Activated CD8-positive, alpha-beta memory T cell treated with anti-CD3 and anti-CD28 coated beads, Interleukin-2, amount 50 U/mL, for 24 hours (primary cell): ENCODE results near the gene MEIOSIN.
"Not testable (repeated sequence)": the region's sequence is repeated elsewhere in the genome, so short reads cannot be mapped to it uniquely, and the experiment has no call there.

Source experiments
- DNase-seq: peaks from one replicate; pipeline ENCODE4 v3.0.0-alpha.2; 2020; ENCODE audit errors: extremely low read depth

The MEIOSIN gene

DNA sequence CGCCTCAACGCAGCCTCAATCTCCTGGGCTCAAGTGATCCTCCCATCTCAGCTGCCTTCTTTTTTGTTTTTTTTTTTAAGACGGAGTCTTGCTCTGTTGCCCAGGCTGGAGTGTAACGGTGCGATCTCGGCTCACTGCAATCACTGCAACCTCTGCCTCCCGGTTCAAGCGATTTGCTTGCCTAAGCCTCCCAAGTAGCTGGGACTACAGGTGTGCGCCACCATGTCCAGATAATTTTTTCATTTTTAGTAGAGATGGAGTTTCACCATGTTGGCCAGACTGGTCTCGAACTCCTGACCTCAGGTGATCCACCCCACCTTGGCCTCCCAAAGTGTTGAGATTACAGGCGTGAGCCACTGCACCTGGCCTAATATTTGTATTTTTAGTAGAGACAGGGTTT lies 13.2 kb upstream of the MEIOSIN start:
- DNase-seq: not testable (repeated sequence)

GRCh38 chr19:45728683-45729082 lies 4.6 kb upstream of the MEIOSIN start:
- DNase-seq: not testable (repeated sequence)

DNA sequence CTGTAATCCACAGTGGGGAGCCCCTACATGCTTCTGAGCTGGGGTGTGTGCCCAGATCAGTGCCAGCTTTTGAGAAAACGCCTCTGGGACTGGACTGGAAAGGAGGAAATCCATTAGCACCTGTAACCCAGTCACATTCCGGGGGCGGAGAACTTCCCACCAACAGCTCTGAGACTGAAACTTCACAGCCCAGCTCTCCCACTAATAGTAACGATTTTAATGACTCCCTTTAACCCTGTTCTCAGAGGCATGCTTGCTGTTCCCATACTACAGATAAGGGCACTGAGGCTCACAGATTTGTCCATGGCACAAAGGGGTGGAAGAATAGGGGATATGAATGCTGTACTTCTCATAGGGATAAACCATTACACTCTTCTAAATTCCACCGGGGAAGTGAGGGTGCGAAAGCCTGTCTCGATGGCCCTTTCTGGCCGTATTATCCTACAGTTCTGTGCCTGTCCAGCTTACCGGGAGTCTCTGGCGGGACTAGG lies 3.4 kb upstream of the MEIOSIN start:
- no peak for DNase-seq

- DNase-seq: peak; percentile 89
These were observed 2.6 kb upstream of the MEIOSIN start, which contains the start of gene FBXO46 for GRCh38 chr19:45730368-45731288. TSS of gene FBXO46 (minus strand) at chr19:45730896. CDS start at chr19:45713495, 17,401 bp downstream.

- no peak for DNase-seq
These were observed 6.5 kb downstream of the MEIOSIN start for GRCh38 chr19:45739498-45740439.

DNA sequence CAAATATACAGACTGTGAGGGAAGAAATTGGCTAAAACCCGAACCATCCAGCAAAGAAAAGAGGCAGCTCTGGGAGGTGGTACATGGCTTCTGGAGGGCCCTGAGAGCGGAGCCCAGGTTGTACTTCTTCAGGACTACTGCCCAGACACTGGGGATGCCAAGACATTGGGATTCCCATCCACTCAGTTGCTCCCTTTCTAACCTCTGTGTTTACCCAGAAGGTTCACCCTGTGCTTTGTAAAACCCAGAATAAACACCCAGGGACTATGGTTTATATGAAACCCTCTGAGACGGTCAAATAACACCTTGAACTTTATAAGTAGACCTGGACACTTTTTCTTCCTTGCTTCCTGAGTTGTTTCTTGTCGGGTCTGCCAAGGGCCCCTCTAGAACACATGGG lies 9.7 kb downstream of the MEIOSIN start:
- no peak for DNase-seq

DNA sequence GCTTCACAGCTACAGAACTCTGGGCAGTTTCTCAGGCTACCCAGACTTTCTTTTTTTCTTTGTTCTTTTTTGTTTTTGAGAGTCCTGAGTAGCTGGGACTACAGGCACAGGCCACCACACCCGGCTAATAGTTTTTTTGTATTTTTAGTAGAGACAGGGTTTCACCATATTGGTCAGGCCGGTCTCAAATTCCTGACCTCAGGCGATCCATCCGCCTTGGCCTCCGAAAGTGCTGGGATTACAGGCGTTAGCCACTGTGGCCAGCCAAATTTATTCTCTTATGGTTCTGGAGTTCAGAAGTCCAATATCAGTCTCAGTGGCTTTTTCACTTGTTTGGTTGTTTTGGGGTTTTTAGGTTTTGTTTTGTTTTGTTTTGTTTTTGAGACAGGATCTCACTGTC lies 12.4 kb downstream of the MEIOSIN start:
- DNase-seq: no peak

GRCh38 chr19:45746866-45747265 lies 13.6 kb downstream of the MEIOSIN start:
- DNase-seq: no peak

DNA sequence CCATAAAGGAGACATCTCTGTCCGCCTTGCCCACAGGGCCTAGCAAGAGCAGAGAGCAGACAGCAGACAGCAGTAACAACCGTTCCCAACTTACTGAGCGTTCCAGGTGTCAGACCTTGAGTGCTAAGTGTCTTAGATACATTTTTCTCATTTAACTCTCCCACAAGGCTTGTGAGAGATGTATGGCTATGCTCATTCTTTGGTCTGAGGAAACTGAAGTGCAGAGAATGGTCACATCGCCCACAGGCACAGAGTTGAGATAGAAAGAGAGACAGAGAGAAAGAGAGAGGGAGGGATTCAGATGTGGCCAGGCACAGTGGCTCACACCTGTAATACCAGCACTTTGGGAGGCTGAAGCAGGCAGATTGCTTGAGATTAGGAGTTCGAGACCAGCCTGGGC lies 14.3 kb downstream of the MEIOSIN start:
- DNase-seq: no peak

- not testable (repeated sequence) for DNase-seq
These were observed 18.2 kb downstream of the MEIOSIN start for GRCh38 chr19:45751483-45751882.

- DNase-seq: no peak
These were observed 19.4 kb downstream of the MEIOSIN start for GRCh38 chr19:45752639-45753038.

DNA sequence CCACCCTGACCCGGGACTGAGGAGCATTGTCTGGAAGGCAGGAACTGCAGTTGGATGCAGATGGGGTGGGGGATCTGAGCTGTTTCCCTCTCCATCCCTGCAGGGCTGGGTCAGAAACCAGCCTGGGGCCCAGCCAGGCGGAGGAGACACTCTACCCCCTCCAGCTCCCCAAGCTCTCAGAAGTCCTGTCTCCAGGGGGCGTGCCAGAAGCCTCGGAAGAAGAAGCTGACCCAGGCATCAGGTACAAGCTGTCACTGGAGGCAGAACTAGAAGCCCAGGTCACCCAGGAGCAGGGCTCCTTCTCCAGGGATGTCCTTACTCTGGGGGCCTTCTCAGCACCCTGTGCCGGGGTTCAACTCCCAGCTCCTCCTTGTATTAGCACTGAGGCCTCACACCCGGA lies 20.3 kb downstream of the MEIOSIN start:
- no peak for DNase-seq

GRCh38 chr19:45754323-45754722 lies 21.1 kb downstream of the MEIOSIN start:
- DNase-seq: no peak

- no peak for DNase-seq
These were observed 24.5 kb downstream of the MEIOSIN start for GRCh38 chr19:45757695-45758094.

DNA sequence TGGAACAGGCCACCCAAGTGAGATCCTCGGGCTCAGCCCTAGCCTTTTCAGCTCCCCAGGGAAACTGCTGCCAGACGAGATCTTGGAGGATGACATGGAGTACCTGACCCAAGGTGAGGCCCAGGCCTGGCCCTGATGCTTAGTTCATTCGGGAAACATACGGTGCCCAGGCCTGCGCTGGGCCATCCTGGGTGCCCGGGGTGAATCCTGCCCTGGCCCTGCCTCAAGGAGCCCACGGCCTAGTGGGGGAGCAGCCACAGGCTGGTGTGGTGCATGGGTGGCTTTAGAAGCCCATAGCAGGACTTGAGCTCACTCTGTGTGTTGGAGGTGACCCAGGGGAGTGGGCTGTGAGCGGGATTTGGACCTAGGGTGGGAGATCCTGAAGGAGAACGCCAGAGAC lies 25.7 kb downstream of the MEIOSIN start:
- no peak for DNase-seq

DNA sequence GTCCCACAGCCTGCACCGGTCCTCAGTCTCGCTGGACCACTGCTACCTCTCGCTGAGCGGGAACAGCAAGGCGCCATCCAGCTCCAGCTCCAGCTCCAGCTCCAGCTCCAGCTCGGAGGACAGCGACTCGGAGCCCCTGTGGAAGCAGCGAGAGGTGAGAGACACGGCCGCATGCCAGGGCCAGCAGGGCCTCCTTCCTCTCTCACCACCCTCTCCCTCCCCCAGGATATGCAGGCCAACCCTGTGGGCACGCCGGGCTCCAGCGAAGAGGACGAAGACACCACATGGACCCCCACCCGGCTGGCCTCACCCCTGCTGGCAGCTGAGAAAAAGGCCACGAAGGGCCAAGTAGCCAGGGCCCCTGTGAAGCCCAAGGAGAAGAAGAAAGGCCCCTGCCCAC lies 28.5 kb downstream of the MEIOSIN start:
- DNase-seq: no peak

DNA sequence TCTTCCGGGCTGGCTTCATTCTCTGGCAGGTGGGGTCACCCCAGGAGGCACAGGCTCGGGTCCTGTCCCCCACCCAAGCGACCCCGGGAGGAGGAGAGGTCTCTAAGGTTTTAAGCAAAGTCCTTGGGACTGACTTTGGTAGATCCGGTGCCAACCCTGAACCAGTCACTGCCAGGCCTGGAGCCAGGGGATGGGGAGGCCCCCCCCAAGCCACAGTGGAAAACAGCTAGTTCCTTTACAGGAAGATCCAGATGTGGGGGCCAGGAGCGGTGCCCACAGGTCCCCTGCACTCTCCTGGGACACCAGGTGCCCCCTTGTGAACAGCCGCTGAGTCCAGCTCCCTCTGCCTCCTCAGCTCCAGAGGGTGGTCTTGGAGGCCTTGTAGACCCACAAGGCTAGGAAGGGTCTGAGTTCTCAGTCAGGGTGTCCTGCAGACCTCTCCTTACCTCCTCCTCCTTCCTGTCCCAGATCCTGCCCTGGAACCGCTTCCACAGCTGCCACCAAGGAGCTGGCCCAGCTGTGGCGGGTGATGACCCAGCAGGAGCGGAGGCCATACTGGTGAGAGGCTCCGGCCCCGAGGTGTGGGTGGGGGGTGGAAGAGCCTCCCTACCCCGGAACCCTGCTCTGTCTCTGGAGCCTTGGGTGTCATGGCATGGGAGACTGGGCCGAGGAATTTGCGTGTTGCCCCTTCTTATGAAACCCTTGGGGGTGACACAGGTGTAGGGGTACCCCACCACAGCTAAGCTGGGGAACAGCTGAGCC lies 29.8 kb downstream of the MEIOSIN start:
- no peak for DNase-seq

GRCh38 chr19:45763691-45764294 lies 30.6 kb downstream of the MEIOSIN start:
- no peak for DNase-seq

GRCh38 chr19:45764475-45764874 lies 31.2 kb downstream of the MEIOSIN start:
- no peak for DNase-seq

GRCh38 chr19:45764945-45765701 lies 31.9 kb downstream of the MEIOSIN start:
- DNase-seq: no peak
